ENCODE data around the gene UNC5CL. TPM values are rescaled to one million over a fixed set of nuclear protein-coding genes. Genes with fewer than 3 reads are reported as not detected.

The UNC5CL gene
- total and polyA plus RNA-seq, 2 experiments from 2014 or later: not detected

DNA sequence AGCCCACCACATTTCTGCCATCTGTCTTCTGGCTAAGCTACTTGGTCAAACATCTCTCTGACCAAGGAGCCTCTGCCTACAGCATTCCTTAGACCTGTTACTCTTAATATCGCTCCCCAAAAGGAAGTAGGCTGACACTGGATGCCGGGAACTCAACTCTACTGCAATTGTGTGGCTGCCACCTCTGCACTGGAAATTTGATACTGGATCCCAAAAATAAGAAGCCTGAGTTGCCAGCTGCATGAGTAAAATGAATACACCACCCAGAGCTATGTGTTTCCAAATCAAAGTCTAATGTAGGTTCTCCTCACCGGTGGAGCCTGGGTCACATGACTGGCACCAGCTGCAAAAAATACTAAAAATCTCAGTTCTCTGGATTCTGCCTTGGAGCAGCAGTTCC is 36.9 kb downstream of the UNC5CL start:
- no peak overlapping the region for H3K4me2 ChIP-seq (ENCODE audit: unreplicated experiment)
- 49 to 52% methylated on average over 3 of the region's 3 CpGs for WGBS, 2 experiments (ENCODE audit: low coverage in 1 of 2, low lambda C conversion rate in 2 of 2, missing lambda C conversion rate in 2 of 2)

DNA sequence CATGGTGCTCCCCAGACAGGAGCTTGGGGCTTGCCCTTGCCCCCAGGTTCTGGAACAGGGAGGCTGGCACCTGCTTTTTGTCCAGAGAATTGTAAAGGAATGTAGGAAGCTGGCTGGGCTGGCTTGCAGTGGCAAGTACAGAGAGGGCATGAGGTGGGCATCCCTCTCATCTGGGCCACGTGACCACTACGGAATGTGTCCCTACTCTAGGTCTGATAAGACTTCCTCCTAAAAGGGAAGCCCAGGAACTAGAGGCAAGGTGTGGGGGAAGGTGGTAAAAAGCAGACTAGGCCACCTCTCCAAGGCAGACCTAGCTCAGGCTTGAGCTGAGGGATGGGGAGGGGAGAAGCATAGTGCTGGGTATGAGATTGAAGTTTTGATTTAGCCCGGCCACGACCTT is 38.8 kb downstream of the UNC5CL start:
- 85 to 92% methylated on average over 4 of the region's 4 CpGs for WGBS, 2 experiments (ENCODE audit: low coverage in 1 of 2, low lambda C conversion rate in 2 of 2, missing lambda C conversion rate in 2 of 2)
- Histone ChIP-seq H3K27me3 (replicated peaks; ENCODE audit: insufficient read depth) (peaks cover 8% of the 10 kb centered on the region), H3K4me1 (ENCODE audit: insufficient read depth) (peaks cover 10% of the 10 kb centered on the region), H3F3A (ENCODE audit: insufficient read depth) (peaks cover 8% of the 10 kb centered on the region; the same call in 1 of the 2 replicates), H3K36me3 (ENCODE audit: low read depth) (no peaks in the 10 kb centered on the region), H3K4me3 (no peak overlapping the region), H3K9ac (no peak overlapping the region), H2AFZ (no peak overlapping the region), H3K79me2 (ENCODE audit: insufficient read depth) (no peaks in the 10 kb centered on the region), H3K4me2 (ENCODE audit: unreplicated experiment) (no peak overlapping the region), H4K20me1 (ENCODE audit: insufficient read depth) (no peaks in the 10 kb centered on the region), H3K9me3 (ENCODE audit: low read depth) (no peaks in the 10 kb centered on the region), H3K9me2 (ENCODE audit: insufficient read depth) (no peaks in the 10 kb centered on the region), H3K27ac (no peak overlapping the region)
- no peak for DNase-seq
- in situ Hi-C loops (cut with MboI): no loop called here
- TF ChIP-seq EZH2phosphoT487 (IDR thresholded peaks at IDR 0.05; ENCODE audit: insufficient read depth, low read depth): no peak
- no peak for TF ChIP-seq EZH2 (IDR thresholded peaks at IDR 0.05; ENCODE audit: insufficient read depth, poor library complexity, severe bottlenecking)

More for the DNA sequence above, 36.9 kb downstream of the UNC5CL start:
- H2AFZ ChIP-seq: no peak overlapping the region
- H3K9ac ChIP-seq: no peak overlapping the region
- in situ Hi-C loops (cut with MboI): no loop called here
- H3K9me3 ChIP-seq (ENCODE audit: low read depth): no peaks in the 10 kb centered on the region
- peaks cover 4% of the 10 kb centered on the region; the same call in 1 of the 2 replicates for H3F3A ChIP-seq (ENCODE audit: insufficient read depth)
- no peak overlapping the region for H3K27ac ChIP-seq
- peaks cover 13% of the 10 kb centered on the region for H3K27me3 ChIP-seq (replicated peaks; ENCODE audit: insufficient read depth)
- no peaks in the 10 kb centered on the region for H3K79me2 ChIP-seq (ENCODE audit: insufficient read depth)
- TF ChIP-seq EZH2phosphoT487 (IDR thresholded peaks at IDR 0.05; ENCODE audit: insufficient read depth, low read depth) (no peak), EZH2 (IDR thresholded peaks at IDR 0.05; ENCODE audit: insufficient read depth, poor library complexity, severe bottlenecking) (no peak)
- H3K9me2 ChIP-seq (ENCODE audit: insufficient read depth): no peaks in the 10 kb centered on the region
- H3K4me1 ChIP-seq (ENCODE audit: insufficient read depth): peaks cover 6% of the 10 kb centered on the region
- no peak for DNase-seq
- no peaks in the 10 kb centered on the region for H3K36me3 ChIP-seq (ENCODE audit: low read depth)
- H3K4me3 ChIP-seq: no peak overlapping the region
- H4K20me1 ChIP-seq (ENCODE audit: insufficient read depth): no peaks in the 10 kb centered on the region

DNA sequence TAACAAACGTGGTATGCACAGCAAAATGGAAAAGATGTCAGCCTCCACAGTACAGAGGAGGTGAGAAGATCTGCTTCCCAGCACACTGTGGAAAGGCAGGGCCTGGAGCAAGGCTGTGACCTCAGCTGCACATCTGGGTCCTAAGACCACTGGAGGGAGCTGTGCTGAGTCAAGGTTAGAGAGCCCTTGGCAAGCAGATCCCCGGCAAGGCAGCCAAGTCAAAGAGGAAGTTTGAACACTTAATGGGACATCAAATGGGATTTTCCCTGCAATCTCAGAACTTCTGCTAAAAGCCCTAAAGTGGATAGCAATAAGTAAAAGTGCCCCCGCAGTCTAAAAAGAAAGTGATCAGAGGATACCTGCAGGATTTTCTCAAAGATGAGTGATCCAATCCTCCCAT is 39.5 kb downstream of the UNC5CL start:
- TF ChIP-seq EZH2phosphoT487 (IDR thresholded peaks at IDR 0.05; ENCODE audit: insufficient read depth, low read depth): no peak
- no peak for TF ChIP-seq EZH2 (IDR thresholded peaks at IDR 0.05; ENCODE audit: insufficient read depth, poor library complexity, severe bottlenecking)
- 36 to 41% methylated on average over 3 of the region's 3 CpGs for WGBS, 2 experiments (ENCODE audit: low coverage in 1 of 2, low lambda C conversion rate in 2 of 2, missing lambda C conversion rate in 2 of 2)
- H4K20me1 ChIP-seq (ENCODE audit: insufficient read depth): no peaks in the 10 kb centered on the region
- in situ Hi-C loops (cut with MboI): no loop called here
- peaks cover 2% of the 10 kb centered on the region; the same call in 1 of the 2 replicates for H3K27me3 ChIP-seq (replicated peaks; ENCODE audit: insufficient read depth)
- peaks cover 10% of the 10 kb centered on the region for H3K4me1 ChIP-seq (ENCODE audit: insufficient read depth)
- no peaks in the 10 kb centered on the region for H3K9me2 ChIP-seq (ENCODE audit: insufficient read depth)
- no peak overlapping the region for H3K4me3 ChIP-seq
- peaks cover 8% of the 10 kb centered on the region; the same call in 1 of the 2 replicates for H3F3A ChIP-seq (ENCODE audit: insufficient read depth)
- H3K4me2 ChIP-seq (ENCODE audit: unreplicated experiment): no peak overlapping the region
- H3K36me3 ChIP-seq (ENCODE audit: low read depth): no peaks in the 10 kb centered on the region
- no peak overlapping the region for H3K9ac ChIP-seq
- no peaks in the 10 kb centered on the region for H3K79me2 ChIP-seq (ENCODE audit: insufficient read depth)
- peak; percentile 58 for DNase-seq
- H2AFZ ChIP-seq: no peak overlapping the region
- H3K27ac ChIP-seq: no peak overlapping the region
- H3K9me3 ChIP-seq (ENCODE audit: low read depth): no peaks in the 10 kb centered on the region

DNA sequence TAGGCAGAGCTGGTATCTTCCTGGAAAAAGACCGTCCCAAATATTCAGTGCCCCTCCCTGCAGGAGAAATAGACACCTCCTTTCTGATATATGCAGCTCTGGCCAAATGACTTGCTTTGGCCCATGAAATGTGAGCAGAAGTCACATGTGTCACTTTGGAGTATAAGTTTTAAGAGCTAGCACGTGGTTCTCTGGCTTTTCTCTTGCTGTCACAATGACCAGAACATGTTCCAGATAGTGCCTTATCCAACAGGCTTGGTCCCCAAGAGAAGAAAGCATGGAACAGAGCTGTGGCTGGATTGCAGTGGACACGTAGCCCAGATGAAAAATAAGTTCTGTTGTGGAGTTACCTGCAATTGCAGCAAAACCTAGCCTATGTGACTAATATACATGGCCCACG is 40.4 kb downstream of the UNC5CL start:
- Histone ChIP-seq H3K27me3 (replicated peaks; ENCODE audit: insufficient read depth) (no peaks in the 10 kb centered on the region; the same call in 1 of the 2 replicates), H3K36me3 (ENCODE audit: low read depth) (no peaks in the 10 kb centered on the region), H3K9ac (no peak overlapping the region), H3K9me3 (ENCODE audit: low read depth) (no peaks in the 10 kb centered on the region), H3K9me2 (ENCODE audit: insufficient read depth) (no peaks in the 10 kb centered on the region), H3K79me2 (ENCODE audit: insufficient read depth) (no peaks in the 10 kb centered on the region), H3K4me1 (ENCODE audit: insufficient read depth) (peaks cover 10% of the 10 kb centered on the region), H3F3A (ENCODE audit: insufficient read depth) (peaks cover 8% of the 10 kb centered on the region; the same call in 1 of the 2 replicates), H3K4me3 (no peak overlapping the region), H3K4me2 (ENCODE audit: unreplicated experiment) (no peak overlapping the region), H4K20me1 (ENCODE audit: insufficient read depth) (no peaks in the 10 kb centered on the region), H2AFZ (no peak overlapping the region), H3K27ac (no peak overlapping the region)
- WGBS, 2 experiments (ENCODE audit: low coverage in 1 of 2, low lambda C conversion rate in 2 of 2, missing lambda C conversion rate in 2 of 2): 52 to 55% methylated on average over 4 of the region's 4 CpGs
- TF ChIP-seq EZH2phosphoT487 (IDR thresholded peaks at IDR 0.05; ENCODE audit: insufficient read depth, low read depth): no peak
- no peak for TF ChIP-seq EZH2 (IDR thresholded peaks at IDR 0.05; ENCODE audit: insufficient read depth, poor library complexity, severe bottlenecking)
- no peak for DNase-seq
- in situ Hi-C loops (cut with MboI): no loop called here
